Activated CD4-positive, alpha-beta T cell treated with anti-CD3 and anti-CD28 coated beads, Interleukin-10, Interleukin-2, amounts not matched to agents 100 ng/mL and 50 ng/mL, durations not matched to agents 16 hours and 8 hours (primary cell): ENCODE measurements around the gene LRRC27.

Experiments used
- DNase-seq: peaks from one replicate; pipeline ENCODE4 v3.0.0-alpha.2; 2020

Gene LRRC27

GRCh38 chr10:132360766-132361447 is 28.9 kb downstream of the LRRC27 start:
- DNase-seq = peak; percentile 30

GRCh38 chr10:132361581-132362101 is 29.6 kb downstream of the LRRC27 start:
- DNase-seq = no peak

GRCh38 chr10:132362151-132362611 is 30.2 kb downstream of the LRRC27 start:
- no peak for DNase-seq

GRCh38 chr10:132363376-132363775 is 31.4 kb downstream of the LRRC27 start:
- no peak for DNase-seq

GRCh38 chr10:132363921-132364593 is 32.1 kb downstream of the LRRC27 start:
- no peak for DNase-seq

GRCh38 chr10:132364594-132364970 is 32.6 kb downstream of the LRRC27 start:
- peak; percentile 12 for DNase-seq

GRCh38 chr10:132365102-132365501 is 33.1 kb downstream of the LRRC27 start:
- no peak for DNase-seq

GRCh38 chr10:132366006-132366405 is 34.0 kb downstream of the LRRC27 start:
- no peak for DNase-seq

- DNase-seq = no peak
These were observed 34.5 kb downstream of the LRRC27 start for GRCh38 chr10:132366499-132366898.

- DNase-seq = no peak
These were observed 36.4 kb downstream of the LRRC27 start for GRCh38 chr10:132368391-132368790.

- no peak for DNase-seq
These were observed 37.1 kb downstream of the LRRC27 start for GRCh38 chr10:132368881-132369635.

GRCh38 chr10:132369636-132370185 is 37.7 kb downstream of the LRRC27 start:
- DNase-seq = no peak

GRCh38 chr10:132370426-132371340 is 38.7 kb downstream of the LRRC27 start:
- DNase-seq = no peak

- peak; percentile 48 for DNase-seq
These were observed 39.7 kb downstream of the LRRC27 start for GRCh38 chr10:132371641-132372081.

GRCh38 chr10:132372516-132373095 is 40.6 kb downstream of the LRRC27 start:
- no peak for DNase-seq

GRCh38 chr10:132373241-132373955 is 41.4 kb downstream of the LRRC27 start:
- no peak for DNase-seq

GRCh38 chr10:132374176-132374575 is 42.2 kb downstream of the LRRC27 start:
- DNase-seq = no peak

GRCh38 chr10:132374612-132375011 is 42.6 kb downstream of the LRRC27 start:
- DNase-seq = no peak

GRCh38 chr10:132375116-132375794 is 43.3 kb downstream of the LRRC27 start:
- DNase-seq = no peak

- no peak for DNase-seq
These were observed 43.9 kb downstream of the LRRC27 start for GRCh38 chr10:132375795-132376297.
